Stimulated activated CD8-positive, alpha-beta memory T cell treated with anti-CD3 and anti-CD28 coated beads, Interleukin-15, amount 100 ng/mL, for 4 hours (primary cell): ENCODE results near the gene PHKA2.
"Not testable (repeated sequence)": the region's sequence is repeated elsewhere in the genome, so short reads cannot be mapped to it uniquely, and the experiment has no call there.

Experiments used
- DNase-seq, 2 donors: peaks; one replicate each; pipeline ENCODE4 v3.0.0-alpha.2; 2020; ENCODE audit warnings: low read depth in 2 of 2

The PHKA2 gene, protein sequence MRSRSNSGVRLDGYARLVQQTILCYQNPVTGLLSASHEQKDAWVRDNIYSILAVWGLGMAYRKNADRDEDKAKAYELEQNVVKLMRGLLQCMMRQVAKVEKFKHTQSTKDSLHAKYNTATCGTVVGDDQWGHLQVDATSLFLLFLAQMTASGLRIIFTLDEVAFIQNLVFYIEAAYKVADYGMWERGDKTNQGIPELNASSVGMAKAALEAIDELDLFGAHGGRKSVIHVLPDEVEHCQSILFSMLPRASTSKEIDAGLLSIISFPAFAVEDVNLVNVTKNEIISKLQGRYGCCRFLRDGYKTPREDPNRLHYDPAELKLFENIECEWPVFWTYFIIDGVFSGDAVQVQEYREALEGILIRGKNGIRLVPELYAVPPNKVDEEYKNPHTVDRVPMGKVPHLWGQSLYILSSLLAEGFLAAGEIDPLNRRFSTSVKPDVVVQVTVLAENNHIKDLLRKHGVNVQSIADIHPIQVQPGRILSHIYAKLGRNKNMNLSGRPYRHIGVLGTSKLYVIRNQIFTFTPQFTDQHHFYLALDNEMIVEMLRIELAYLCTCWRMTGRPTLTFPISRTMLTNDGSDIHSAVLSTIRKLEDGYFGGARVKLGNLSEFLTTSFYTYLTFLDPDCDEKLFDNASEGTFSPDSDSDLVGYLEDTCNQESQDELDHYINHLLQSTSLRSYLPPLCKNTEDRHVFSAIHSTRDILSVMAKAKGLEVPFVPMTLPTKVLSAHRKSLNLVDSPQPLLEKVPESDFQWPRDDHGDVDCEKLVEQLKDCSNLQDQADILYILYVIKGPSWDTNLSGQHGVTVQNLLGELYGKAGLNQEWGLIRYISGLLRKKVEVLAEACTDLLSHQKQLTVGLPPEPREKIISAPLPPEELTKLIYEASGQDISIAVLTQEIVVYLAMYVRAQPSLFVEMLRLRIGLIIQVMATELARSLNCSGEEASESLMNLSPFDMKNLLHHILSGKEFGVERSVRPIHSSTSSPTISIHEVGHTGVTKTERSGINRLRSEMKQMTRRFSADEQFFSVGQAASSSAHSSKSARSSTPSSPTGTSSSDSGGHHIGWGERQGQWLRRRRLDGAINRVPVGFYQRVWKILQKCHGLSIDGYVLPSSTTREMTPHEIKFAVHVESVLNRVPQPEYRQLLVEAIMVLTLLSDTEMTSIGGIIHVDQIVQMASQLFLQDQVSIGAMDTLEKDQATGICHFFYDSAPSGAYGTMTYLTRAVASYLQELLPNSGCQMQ

DNA sequence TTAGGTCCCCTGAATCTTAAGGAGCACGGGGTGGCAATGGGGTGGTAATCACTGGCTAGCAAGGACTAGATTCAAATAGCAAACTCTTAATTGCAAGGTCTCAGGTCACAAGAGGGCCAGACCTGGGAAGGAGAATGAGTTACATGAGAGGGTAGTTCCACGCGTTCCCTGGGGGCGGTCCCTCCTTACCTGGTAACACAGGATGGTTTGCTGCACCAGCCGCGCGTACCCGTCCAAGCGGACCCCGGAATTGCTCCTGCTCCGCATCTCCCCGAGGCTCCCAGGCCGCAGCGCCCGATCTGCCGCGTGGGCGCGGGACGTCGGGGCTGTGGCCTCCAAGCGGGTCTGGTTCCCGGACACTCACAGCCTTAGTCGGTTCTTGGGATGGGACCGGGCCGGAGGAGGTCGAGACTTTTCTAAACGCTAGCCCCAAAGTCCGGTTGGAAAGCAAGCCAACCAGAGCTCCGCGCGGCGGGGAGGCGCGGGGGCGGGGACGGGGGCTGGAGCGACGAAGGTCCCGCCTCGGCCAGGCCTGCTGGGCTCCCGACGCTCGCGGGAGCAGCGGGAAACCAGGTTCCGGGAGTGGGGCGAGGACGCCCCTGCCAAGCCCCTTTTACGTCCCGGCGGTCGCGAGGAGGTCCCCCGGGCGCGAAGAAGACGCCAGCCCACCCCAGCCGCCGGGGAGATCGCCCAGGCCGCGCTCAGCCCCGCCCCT is at the start of gene PHKA2:
PHKA2 (minus strand) TSS at position 449 of the 715 bp plus-strand sequence; CDS start at position 267, 182 bp downstream.
- peak in 1 of 2 donors; percentile 2 for DNase-seq

DNA sequence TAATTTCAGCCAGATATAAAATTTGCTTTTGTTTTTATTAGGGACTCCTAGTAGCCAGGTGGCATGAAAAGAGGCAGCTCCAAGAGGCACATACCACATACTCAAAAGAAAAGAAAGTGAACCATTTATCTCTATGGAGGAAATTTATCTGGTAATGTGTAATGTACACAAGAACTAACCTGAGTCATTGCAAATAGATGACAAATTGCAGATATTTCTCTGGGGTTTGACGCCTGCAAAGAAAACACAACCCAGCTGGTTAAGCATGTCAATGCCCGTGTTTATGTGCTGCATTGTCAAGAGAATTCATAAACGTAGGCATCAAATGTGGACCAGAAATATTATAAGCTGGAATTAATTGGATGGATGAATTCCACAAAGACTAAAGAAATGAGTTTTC is 46.9 kb upstream of the PHKA2 start:
- DNase-seq, result no peak

DNA sequence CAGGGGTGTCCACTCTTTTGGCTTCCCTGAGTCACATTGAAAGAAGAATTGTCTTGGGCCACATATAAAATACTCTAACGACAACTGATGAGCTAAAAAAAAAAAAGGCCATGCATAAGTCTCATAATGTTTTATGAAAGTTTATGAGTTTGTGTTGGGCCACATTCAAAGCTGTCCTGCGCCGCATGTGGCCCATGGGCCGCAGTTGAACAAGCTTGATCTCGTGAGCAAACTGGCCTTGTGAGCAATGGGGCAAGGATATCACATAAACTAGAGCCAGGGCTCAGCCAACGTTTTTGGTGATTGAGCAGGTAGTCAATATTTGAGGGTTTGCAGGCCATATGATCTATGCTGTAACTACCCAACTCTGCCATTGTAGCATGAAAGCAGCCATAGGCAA is 44.6 kb upstream of the PHKA2 start:
- DNase-seq, result no peak

DNA sequence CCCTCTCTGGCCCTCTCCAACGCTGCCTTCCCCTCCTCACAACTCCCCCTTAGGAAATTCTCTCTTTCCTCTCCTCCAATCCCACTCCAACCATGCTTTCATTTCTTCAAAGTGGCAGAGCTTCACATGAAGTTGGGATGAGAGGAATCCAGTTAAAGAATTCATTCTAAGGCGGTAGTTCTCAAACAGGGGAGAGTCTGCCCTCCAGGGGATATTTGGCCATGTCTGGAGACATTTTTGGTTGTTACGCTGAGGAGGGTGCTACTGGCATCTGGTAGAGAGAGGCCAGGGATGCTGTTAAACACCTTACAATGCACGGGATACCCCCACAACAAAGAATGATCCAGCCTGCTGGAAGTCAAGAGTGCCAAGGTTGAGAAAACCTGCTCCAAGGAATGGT is 40.5 kb upstream of the PHKA2 start:
- DNase-seq, result no peak

DNA sequence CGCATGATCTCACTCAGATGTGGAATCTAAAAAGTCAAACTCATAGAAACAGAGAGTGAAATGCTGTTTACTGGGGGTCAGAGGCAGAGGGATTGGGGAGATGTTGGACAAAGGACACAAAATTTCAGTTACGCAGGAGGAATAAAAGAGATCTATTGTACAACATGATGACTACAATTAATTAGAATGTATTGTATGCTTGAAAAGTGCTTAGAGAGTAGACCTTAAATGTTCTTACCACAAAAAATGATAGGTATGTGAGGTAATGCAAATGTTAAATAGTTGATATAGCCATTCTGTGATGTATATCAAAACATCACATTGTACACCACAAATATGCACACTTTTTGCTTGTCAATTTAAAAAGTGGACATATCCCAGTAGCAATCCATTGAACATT is 36.1 kb upstream of the PHKA2 start:
- DNase-seq, result no peak

DNA sequence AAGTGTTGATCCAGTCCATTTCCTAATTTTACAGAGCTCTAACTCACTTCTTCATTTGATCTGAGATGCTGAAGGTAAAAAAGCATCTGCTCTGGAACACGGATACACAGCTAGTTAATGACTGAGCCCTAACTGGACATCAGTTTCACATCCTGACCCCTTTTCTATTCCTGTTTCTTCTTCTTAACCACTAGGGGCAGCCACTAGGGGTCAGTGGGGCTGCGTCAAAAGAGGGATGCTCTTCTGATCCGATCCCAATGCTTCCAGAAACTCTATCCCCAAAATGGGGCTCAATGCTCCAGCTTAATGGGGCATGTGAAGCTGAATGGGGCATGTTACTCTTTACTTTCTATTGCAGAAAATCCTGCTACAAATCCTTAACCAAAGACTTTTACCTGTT is 33.4 kb upstream of the PHKA2 start:
- no peak for DNase-seq

DNA sequence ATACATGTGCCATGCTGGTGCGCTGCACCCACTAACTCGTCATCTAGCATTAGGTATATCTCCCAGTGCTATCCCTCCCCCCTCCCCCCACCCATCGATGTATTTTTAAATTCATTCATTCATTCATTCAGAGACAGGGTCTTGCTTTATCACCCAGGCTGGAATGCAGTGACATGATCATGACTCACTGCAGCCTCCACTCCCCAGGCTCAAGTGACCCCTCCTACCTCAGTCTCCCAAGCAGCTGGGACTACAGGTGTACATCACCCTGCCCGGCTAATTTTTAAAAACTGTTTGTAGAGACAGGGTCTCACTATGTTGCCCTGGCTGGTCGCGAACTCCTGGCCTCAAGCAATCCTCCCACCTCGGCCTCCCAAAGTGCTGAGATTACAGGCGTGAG is 32.7 kb upstream of the PHKA2 start:
- DNase-seq, result not testable (repeated sequence)

DNA sequence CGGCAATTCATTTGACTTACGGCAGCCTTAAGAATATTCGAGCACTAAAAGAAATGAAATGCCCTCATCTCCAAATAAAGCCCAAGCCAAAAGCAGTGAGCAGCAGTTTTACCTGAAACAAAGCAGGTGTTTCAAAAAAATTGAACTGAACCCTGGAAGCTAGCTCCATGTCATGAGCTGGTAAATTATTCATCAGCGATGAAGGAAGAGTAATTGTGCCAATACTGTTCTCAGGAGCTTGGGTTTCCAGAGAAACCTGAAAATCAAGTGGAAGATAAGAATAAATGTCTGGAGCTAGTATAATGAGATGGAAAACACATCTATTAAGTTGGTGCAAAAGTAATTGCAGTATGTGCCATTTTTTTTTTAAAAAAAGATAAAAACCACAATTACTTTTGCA is 24.0 kb upstream of the PHKA2 start:
- DNase-seq, result no peak

DNA sequence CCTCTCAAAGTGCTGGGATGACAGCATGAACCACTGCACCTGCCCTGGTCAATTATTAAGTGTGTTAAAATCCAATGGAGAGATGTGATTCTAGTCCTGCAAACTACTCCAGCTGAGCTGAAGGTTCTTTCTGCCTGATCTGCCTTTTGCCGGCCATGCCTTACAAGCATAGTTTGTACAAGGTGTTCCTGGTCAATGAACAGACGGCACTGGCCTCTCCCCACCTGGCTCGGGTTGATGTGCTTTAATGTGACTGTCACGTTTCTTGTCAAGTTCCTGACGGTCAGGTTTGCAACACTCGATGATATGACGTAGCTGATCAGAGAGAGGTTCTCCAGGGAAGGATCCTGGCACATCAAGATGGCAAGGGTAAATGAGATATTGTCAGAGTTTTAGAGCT is 23.1 kb upstream of the PHKA2 start:
- no peak for DNase-seq

DNA sequence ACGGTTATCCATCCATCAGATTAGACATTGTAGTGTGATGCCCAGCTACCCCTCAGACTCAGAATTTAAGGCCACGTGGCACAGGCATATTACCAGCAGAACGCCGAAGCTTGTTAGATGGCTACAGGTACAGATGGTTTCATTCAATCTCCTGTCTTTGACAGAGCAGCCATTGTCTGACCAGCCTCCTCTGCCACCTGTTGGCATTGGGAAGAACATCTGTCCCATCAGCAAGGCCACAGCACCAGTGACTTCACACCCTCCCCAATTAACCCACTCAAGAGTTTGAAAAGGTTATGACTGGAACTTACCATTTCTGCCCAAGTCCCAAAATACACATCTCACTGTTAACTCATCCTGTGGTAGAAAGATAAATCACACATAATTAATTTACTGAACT is 22.0 kb upstream of the PHKA2 start:
- no peak for DNase-seq

DNA sequence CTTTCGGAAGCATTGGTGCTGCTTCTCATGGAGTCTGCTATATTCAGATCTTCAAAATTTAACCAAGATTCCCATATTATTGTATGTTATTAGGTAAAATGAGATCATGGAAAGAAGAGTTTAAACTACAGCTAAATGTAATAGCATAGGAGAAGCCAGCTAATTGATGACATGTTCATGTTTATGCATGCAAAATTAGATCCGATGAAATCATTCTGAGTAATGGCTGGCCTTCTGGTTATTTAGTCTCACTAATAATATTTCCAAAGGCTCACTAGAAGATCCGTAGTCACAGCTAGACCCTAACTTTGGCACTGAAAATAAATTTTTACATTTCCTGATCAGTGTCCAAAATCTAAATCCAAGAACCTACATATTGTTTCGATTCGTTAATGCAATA is 19.8 kb upstream of the PHKA2 start:
- DNase-seq, result no peak

DNA sequence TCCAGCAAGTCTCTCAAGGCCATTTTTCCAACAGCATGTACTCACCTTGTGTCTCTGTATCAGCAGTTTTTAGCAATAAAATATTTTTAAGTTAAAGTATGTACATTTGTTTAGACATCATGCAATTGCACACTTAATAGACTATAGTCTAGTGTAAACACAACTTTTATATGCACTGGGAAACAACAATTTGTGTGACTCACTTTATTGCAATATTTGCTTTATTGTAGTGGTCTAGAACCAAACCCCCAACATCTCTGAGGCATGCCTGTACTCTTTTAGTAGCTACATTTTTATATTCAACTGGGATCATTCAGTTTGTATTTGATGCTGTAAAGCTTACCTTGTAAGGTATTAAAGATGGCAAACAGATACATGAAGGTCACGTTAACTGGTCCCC is 14.7 kb upstream of the PHKA2 start:
- no peak for DNase-seq

DNA sequence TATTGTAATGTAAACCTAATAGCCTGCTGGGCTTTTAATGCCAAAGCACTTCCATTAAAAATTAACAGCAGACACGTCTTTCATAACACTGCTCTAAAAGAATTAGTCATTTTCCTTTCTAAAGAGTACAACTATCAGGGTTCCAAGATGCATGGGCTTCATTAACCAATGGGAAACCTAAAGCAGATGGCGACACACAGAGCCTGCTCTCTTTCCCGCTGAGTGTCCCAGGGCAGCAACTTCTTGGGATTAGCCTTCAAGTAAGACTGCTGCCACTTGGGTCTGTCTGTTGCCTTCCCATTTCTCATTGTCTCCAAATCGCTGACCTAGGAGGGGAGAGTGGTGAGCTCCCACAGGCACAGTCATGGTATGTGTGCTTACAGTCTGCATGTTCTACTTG is 14.0 kb upstream of the PHKA2 start:
- DNase-seq, result no peak

DNA sequence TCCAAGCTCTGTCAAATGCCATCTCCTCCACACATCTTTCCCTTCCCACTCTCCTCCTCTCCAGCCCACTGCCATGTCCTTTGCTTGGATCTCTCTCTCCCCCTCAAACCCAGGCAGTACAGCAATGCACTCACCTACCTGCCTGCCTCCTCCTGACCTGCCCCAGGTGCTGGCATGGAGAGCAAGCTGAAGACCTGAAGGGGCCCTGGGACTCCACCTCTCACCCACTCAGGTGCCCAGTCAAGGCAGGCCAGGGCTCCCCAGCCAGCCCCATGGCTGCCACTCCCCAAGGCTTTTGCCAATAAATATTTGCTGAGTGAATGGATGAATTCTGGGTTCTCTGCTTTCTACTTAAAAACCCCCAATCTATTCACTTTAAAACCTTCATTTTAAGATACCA is 12.6 kb upstream of the PHKA2 start:
- DNase-seq, result no peak

DNA sequence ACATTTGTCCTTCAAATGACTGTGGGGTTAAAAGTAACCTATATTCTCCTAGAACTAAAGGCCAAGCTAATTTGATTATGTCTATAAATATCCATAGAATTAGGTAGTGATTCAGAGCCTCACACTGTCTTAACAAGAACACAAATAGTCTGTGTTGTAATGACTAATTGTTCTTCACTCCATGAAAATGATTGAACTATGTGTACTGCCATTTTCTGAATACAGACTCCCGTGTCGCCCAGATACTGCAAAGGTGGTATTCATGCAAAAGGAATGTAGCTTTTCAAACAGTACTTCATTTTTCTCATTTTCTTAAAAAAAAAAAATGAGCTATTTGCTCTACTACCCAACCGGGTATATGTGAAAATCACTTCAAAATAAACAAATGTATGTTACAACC is 11.3 kb upstream of the PHKA2 start:
- no peak for DNase-seq

DNA sequence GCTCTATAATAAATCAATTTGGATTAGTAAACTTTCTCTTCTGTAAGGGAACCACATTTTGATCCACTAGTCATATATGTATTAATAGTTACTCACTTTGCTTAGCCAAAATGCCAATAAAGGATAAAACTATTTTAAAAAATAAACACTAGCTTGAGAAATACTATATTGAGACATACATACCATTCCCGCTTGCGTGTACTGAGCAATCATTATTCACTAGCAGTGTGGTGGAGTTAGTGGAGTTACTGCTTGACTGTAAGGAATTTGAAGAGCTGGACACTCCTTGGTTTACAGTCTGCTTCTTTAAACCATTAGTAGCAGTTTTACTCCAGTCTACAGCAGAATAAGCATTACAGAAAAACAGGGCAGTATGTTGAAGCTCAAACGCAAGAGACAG is 10.8 kb upstream of the PHKA2 start:
- DNase-seq, result no peak

DNA sequence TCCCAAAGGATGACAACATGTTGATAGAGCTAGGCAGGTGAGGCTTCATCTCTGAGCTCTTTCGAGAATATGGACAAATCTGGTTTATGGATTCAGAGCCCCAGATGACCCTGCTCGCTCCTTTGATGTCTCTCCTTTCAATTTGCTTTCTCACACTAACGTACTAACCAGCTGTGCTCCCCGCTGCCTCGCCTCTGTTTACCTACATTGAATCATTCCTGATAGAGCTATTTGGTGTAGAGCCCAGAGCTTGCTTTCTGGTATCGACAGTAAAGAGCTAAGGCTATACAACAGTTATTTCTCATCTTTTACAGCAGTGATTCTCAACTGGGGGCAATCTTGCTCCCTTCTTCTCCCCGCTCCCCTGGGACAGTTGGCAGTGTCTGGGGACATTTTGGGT is 8.9 kb upstream of the PHKA2 start:
- DNase-seq, result no peak

DNA sequence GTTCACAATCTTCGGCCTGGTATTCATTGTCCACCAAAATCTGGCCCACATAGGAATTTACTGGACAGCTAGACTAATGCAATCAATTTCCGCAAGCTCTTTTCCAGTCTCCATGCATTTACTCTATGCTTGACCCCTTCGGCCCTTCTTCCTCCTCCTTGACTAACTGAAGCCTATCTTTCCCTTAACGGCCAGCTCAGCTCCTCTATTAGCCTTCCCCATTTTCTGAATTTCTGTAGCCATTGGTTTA is 1.2 kb upstream of the PHKA2 start:
- DNase-seq, result no peak

DNA sequence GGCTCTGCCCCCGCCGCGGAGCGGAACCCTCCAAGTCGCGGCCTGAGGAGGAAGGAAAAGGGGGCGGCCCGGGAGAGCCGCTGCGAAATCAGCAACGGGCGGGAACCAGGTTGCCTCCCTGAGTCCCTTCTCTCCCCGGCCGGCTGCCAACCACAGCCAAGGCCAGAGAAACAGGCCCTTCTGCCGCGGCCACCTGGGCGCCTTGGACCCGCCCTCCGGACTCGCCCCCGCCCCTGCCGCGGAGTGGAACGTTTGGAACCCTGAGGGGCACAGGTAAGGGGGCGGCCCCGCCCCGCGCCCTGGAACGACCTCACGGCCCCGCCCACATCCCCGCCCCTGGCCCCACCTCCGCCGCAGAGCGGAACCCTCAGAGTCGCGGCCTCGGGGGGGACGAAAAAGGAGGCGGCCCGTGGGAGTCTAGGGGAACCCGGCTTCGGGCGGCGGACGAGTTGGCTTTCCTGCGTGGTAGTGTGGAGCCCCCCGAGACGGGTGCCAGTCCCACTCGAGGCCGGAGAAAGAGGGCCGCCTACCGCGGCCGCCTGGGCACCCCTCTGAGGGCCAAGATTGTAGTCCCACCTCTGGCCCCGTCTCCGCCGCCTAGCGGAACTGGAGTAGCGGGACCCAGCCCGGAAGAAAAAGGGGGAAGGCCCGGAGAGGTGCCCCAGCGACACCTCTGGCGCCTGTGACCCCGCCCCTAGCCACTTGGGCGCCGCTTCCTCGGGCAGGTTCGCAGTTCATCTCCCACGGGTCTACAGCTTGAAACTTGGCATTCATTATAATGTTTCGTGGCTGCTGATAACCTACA is 669 bp upstream of the PHKA2 start:
- peak; percentile 64 to 74 for DNase-seq

DNA sequence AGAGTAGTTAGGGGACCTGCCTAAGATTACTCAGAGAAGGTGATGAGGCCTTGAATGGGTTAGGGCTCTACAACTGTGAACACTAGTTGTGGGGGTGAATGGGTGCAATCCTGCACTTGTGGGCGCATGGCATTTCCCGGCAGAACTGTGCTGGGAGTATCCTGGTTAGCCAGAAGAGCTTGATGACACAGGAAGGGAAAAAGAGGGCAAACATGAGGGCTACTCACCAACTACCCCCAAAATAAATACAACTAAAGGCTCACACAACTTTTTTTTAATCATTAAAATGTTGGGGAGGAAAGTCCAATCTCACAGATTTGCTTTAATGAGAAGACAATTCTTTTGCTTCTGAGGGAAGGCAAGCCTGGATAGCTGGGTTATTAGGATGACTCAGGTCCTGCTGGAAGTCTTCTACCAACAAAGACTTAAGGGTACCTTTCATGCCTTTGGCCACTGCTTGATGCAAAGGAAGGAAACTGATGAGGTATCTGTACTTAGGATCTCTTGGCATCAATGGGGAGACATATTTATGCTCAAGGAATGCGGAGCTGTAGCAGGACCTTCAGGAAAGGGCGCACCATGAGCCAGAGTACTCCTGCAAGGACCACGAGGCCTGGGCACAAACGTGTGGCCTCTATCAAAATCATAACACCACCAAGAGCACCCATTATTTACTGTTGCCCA is 2.6 kb downstream of the PHKA2 start:
- DNase-seq, result no peak

DNA sequence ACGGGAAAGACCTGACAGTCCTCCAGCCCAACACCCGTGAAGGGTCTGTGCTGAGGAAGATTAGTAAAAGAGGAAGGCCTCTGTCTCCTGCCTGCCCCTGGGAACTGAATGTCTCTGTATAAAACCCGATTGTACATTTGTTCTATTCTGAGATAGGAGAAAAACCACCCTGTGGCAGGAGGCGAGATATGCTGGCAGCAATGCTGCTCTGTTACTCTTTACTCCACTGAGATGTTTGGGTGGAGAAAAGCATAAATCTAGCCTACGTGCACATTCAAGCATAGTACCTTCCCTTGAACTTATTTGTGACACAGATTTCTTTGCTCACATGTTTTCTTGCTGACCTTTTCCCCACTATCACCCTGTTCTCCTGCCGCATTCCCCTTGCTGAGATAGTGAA is 3.7 kb downstream of the PHKA2 start:
- DNase-seq, result not testable (repeated sequence)
